Fibroblast of lung (primary cell): ENCODE measurements around the gene PTPRO.

Experiments
- CTCF ChIP-seq, 2 donors: IDR thresholded peaks in 1 of 2; conservative IDR thresholded peaks in 1 of 2; 1 replicate in 1 of 2; 2 replicates in 1 of 2; pipeline ENCODE4 v1.5.1; 2011 to 2012; ENCODE audit warnings: low read length in 2 of 2, control low read depth in 1 of 2, inconsistent platforms in 1 of 2, low read depth in 1 of 2, mild to moderate bottlenecking in 1 of 2
- EZH2 ChIP-seq: IDR thresholded peaks from 2 replicates; pipeline ENCODE4 v1.5.1; 2012; ENCODE audit warnings: low read length, control low read depth, mild to moderate bottlenecking; ENCODE audit errors: missing control alignments

DNA sequence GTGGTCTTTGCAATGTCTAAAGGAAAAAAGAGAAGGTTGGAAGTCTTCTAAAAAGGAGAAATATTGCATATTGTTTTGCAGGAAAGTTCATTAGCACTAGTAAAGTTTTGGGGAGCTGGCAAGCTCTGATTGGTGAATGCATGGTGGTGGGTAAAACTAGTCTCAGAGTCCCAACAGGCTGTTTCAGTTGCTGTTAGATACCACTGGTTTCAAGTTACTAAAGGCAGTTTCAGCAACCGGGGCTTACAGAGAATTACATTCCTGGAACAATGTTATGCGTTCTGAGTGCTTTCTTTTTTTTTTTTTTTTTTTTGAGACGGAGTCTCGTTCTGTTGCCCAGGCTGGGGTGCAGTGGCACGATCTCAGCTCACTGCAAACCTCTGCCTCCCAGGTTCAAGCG lies 258.7 kb downstream of the PTPRO start:
- no peak for TF ChIP-seq CTCF (conservative IDR thresholded peaks at IDR 0.05 in 1 of 2, IDR thresholded peaks at IDR 0.05 in 1 of 2; ENCODE audit: low read depth in 1 of 2, low read length in 2 of 2)
- TF ChIP-seq EZH2: no peak
